HepG2 (cell line): Measurements from ENCODE around the gene TROAP. TPM values are rescaled to one million over a fixed set of nuclear protein-coding genes. Genes with fewer than 3 reads are reported as not detected.

Experiments
- ATAC-seq: fragments of 200-7000 bp; cut with Tn5 transposase; 3 replicates; pipeline ENCODE4 v1.9.1; 2020; ENCODE audit warnings: mild to moderate bottlenecking, moderate library complexity
- BruUV-seq: library from RNA; stranded (reverse); fragments of 400-500 nt; replicated peaks from 2 replicates; lab custom pipeline; 2021; lab: Mats Ljungman, UMichigan
- CTCF ChIA-PET: fragments of 300-600 bp; formaldehyde crosslinking; extraction: SDS; loops from one replicate; lab custom pipeline; 2021; ENCODE audit warnings: low total read pairs, inconsistent platforms, low intra/inter-chr PET ratio; lab: Yijun Ruan, JAX
- POLR2A ChIA-PET: fragments of 350-600 bp; sonication (Branson Sonifier 250); formaldehyde crosslinking; loops from one replicate; lab custom pipeline; 2020; ENCODE audit warnings: antibody characterized with exemption, inconsistent platforms; lab: Yijun Ruan, JAX
- DNase-seq: peaks from one replicate; pipeline ENCODE4 v3.0.0-alpha.2; 2015; ENCODE audit warnings: low spot score
- FAIRE-seq: peaks from 3 replicates; lab custom pipeline; 2011; peaks lifted over from hg19 to GRCh38; lab: Jason Lieb, UNC
- H2AFZ ChIP-seq: one replicate; pipeline ENCODE4 v1.6.1; 2011; ENCODE audit warnings: low read length, inconsistent platforms
- H3K27ac ChIP-seq: fragments of 300-600 bp; 3 replicates; pipeline ENCODE4 v1.8.0; 2011; ENCODE audit warnings: mixed run types, mild to moderate bottlenecking, mixed read lengths, low read length, inconsistent platforms; ENCODE audit not compliant: insufficient read depth; ENCODE audit errors: extremely low read length
- H3K27me3 ChIP-seq, 2 experiments: fragments of 200-600 bp in 1 of 2; 2 replicates in 1 of 2; 3 replicates in 1 of 2; pipeline versions ENCODE4 v1.6.0 to v1.8.0; 2011; ENCODE audit warnings: low read length in 2 of 2, mild to moderate bottlenecking in 2 of 2, moderate library complexity in 2 of 2, inconsistent platforms in 1 of 2; ENCODE audit not compliant: insufficient read depth in 2 of 2, control insufficient read depth in 1 of 2
- H3K36me3 ChIP-seq, 2 experiments: fragments of 200-600 bp in 1 of 2; replicated peaks in 1 of 2; 2 replicates in 1 of 2; 3 replicates in 1 of 2; pipeline versions ENCODE4 v1.5.1 to v1.8.0; 2011; ENCODE audit warnings: low read length in 2 of 2, inconsistent platforms in 1 of 2; ENCODE audit not compliant: insufficient read depth in 2 of 2, control insufficient read depth in 1 of 2
- H3K4me1 ChIP-seq: 2 replicates; pipeline ENCODE4 v1.5.1; 2012; ENCODE audit warnings: low read length, inconsistent platforms; ENCODE audit not compliant: insufficient read depth
- H3K4me2 ChIP-seq: 2 replicates; pipeline ENCODE4 v1.6.0; 2011; ENCODE audit warnings: low read depth, low read length, inconsistent platforms
- H3K4me3 ChIP-seq, 3 experiments: fragments of 200-600 bp in 1 of 3; sonication (generic), shearing (Covaris generic) in 1 of 3; replicated peaks in 1 of 3; 2 replicates each; pipeline ENCODE4 v1.5.1; 2011 to 2016; ENCODE audit warnings: low read length in 3 of 3, inconsistent platforms in 2 of 3, low read depth in 2 of 3, mild to moderate bottlenecking in 2 of 3, control low read depth in 1 of 3, mixed read lengths in 1 of 3; ENCODE audit not compliant: insufficient read depth in 1 of 3
- H3K79me2 ChIP-seq: one replicate; pipeline ENCODE4 v1.6.1; 2011; ENCODE audit warnings: low read length, inconsistent platforms; ENCODE audit not compliant: insufficient read depth
- H3K9ac ChIP-seq: 2 replicates; pipeline ENCODE4 v1.6.0; 2011; ENCODE audit warnings: mild to moderate bottlenecking, low read depth, low read length, inconsistent platforms; ENCODE audit not compliant: insufficient read depth
- H3K9me3 ChIP-seq: 2 replicates; pipeline ENCODE4 v1.5.1; 2012; ENCODE audit warnings: mild to moderate bottlenecking, low read length
- H4K20me1 ChIP-seq: 2 replicates; pipeline ENCODE4 v1.6.0; 2011; ENCODE audit warnings: inconsistent platforms, mild to moderate bottlenecking, low read length, moderate library complexity; ENCODE audit not compliant: insufficient read depth
- CEBPB ChIP-seq: IDR thresholded peaks from 2 replicates; pipeline ENCODE4 v1.6.1; 2011; ENCODE audit warnings: low read depth, low read length, improper control_type of control experiment, borderline replicate concordance
- CEBPG ChIP-seq: IDR thresholded peaks from 2 replicates; pipeline ENCODE4 v1.6.1; 2016
- GABPB1 ChIP-seq: IDR thresholded peaks from 2 replicates; pipeline ENCODE4 v1.6.1; 2016; ENCODE audit warnings: mild to moderate bottlenecking, missing genetic modification reagents, moderate library complexity, missing compliant biosample characterization
- GLMP ChIP-seq: sonication (generic); formaldehyde crosslinking; IDR thresholded peaks from 2 replicates; pipeline ENCODE4 v1.9.0; 2021; ENCODE audit warnings: missing genetic modification reagents, mild to moderate bottlenecking, borderline replicate concordance
- HIC2 ChIP-seq: sonication (generic); formaldehyde crosslinking; IDR thresholded peaks from 2 replicates; pipeline ENCODE4 v1.9.0; 2022; ENCODE audit warnings: low read depth, missing genetic modification reagents
- MYNN ChIP-seq: sonication (generic); formaldehyde crosslinking; IDR thresholded peaks from 2 replicates; pipeline ENCODE4 v1.4.0; 2020; ENCODE audit warnings: mild to moderate bottlenecking, low read depth, missing genetic modification reagents
- NCOA2 ChIP-seq: sonication (generic); formaldehyde crosslinking; IDR thresholded peaks from 2 replicates; pipeline ENCODE4 v1.8.0; 2022; ENCODE audit warnings: inconsistent platforms
- ZMAT5 ChIP-seq: sonication (generic); formaldehyde crosslinking; IDR thresholded peaks from 2 replicates; pipeline ENCODE4 v1.5.0; 2020; ENCODE audit warnings: mild to moderate bottlenecking, low read depth, missing genetic modification reagents, borderline replicate concordance
- ZNF136 ChIP-seq: sonication (generic); formaldehyde crosslinking; IDR thresholded peaks from 2 replicates; pipeline ENCODE4 v1.8.1; 2022; ENCODE audit warnings: low read depth, mild to moderate bottlenecking, moderate library complexity, missing genetic modification reagents
- ZNF274 ChIP-seq: sonication (generic); formaldehyde crosslinking; IDR thresholded peaks from 2 replicates; pipeline ENCODE4 v1.5.1; 2020; ENCODE audit warnings: mild to moderate bottlenecking, missing genetic modification reagents
- ZNF276 ChIP-seq: sonication (generic); formaldehyde crosslinking; IDR thresholded peaks from 2 replicates; pipeline ENCODE4 v1.4.0; 2020; ENCODE audit warnings: mild to moderate bottlenecking, low read depth, missing genetic modification reagents
- ZNF619 ChIP-seq: sonication (generic); formaldehyde crosslinking; IDR thresholded peaks from 2 replicates; pipeline ENCODE4 v1.4.0; 2020; ENCODE audit warnings: mild to moderate bottlenecking, missing genetic modification reagents
- ZNF746 ChIP-seq: sonication (generic); formaldehyde crosslinking; IDR thresholded peaks from 2 replicates; pipeline ENCODE4 v1.8.0; 2022; ENCODE audit warnings: mild to moderate bottlenecking, missing genetic modification reagents
- WGBS: methylation state at CpG from one replicate; pipeline ENCODE4 v1.1.6; 2017; ENCODE audit warnings: low lambda C conversion rate; 5-methylcytosine and 5-hydroxymethylcytosine counted together
- in situ Hi-C: cut with HindIII; loops from 2 replicates; pipeline ENCODE4 v1.10.0; 2017; ENCODE audit warnings: low pct_unique_long_range_greater_than_20kb; ENCODE audit not compliant: extremely low pct_ligation_motif_present
- intact Hi-C: fragments of 100-400 bp; cut with micrococcal nuclease; formaldehyde crosslinking; loops from one replicate; pipeline ENCODE4 v1.10.0; 2022; ENCODE audit not compliant: unreplicated experiment
- polyA plus RNA-seq, 8 experiments: library from polyadenylated mRNA; depleted of rRNA in 3 of 8; stranded (reverse) in 7 of 8; unstranded in 1 of 8; fragments of >200 nt; fragmentation: Illumina TruSeq in 4 of 8; extraction: Trizol in 4 of 8; gene quantifications; 2 replicates each; pipeline versions ENCODE4 v1.2.1 to v1.2.3, GENCODE V29; 2011 to 2016; ENCODE audit warnings: low read depth in 4 of 8, missing spikeins in 1 of 8, mixed read lengths in 1 of 8; ENCODE audit not compliant: insufficient read depth in 1 of 8
- total RNA-seq, 5 experiments: library from RNA; depleted of rRNA; stranded (reverse); fragments of >200 nt; fragmentation: Illumina TruSeq; extraction: Trizol; gene quantifications; 2 replicates each; pipeline ENCODE4 v1.2.3, GENCODE V29; 2016; ENCODE audit warnings: low read depth in 1 of 5

TROAP gene
- total and polyA plus RNA-seq, 2 of the 13 experiments (the other 11 are each of a cell fraction or from before 2014, with no cell fraction given): 22.5 to 30.9 TPM

- H2AFZ ChIP-seq: no peak overlapping the region
- intact Hi-C loops: loop anchor here (10.0 kb wide), 1 partner anchor 60 kb away; no protein-coding TSS in a partner anchor
- H3K4me2 ChIP-seq: no peak overlapping the region
- peaks cover under 1% of the 10 kb centered on the region; the same call in 1 of the 2 replicates for H4K20me1 ChIP-seq
- no peaks in the 10 kb centered on the region; a peak in 1 of 5 replicates for H3K27me3 ChIP-seq
- FAIRE-seq (no peak), ATAC-seq (no peak), DNase-seq (no peak)
- peak; percentile 42; the same call in 1 of the 2 replicates for TF ChIP-seq CEBPG (CRISPR knock-in tag)
- TF ChIP-seq CEBPB: peak; percentile 69; the same call in 1 of the 2 replicates
- TF ChIP-seq GABPB1 (CRISPR knock-in tag): no peak
- ChIA-PET CTCF (no interaction called here), POLR2A (no interaction called here)
- H3K79me2 ChIP-seq: peaks cover 24% of the 10 kb centered on the region
- in situ Hi-C loops: loop anchor here (5.0 kb wide), 1 partner anchor 132 kb away; no protein-coding TSS in a partner anchor
- 50% methylated on average over 1 of the region's 1 CpG for WGBS
- no peak overlapping the region for H3K4me3 ChIP-seq
- H3K4me1 ChIP-seq: peaks cover 38% of the 10 kb centered on the region
- no TSS peak for BruUV-seq
- no peaks in the 10 kb centered on the region for H3K36me3 ChIP-seq
- no peak overlapping the region for H3K27ac ChIP-seq
- H3K9me3 ChIP-seq: no peaks in the 10 kb centered on the region
- no peak overlapping the region for H3K9ac ChIP-seq
Measured at GRCh38 chr12:49364989-49365388, 41.9 kb downstream of the TROAP start.

- no peak for FAIRE-seq
- ATAC-seq: no peak
- H3K4me2 ChIP-seq: peak overlapping the region; percentile 79; the same call in 1 of the 2 replicates
- no peaks in the 10 kb centered on the region; a peak in 1 of 5 replicates for H3K36me3 ChIP-seq
- 42% methylated on average over 5 of the region's 5 CpGs for WGBS
- H4K20me1 ChIP-seq: peaks cover 3% of the 10 kb centered on the region; the same call in 1 of the 2 replicates
- no peaks in the 10 kb centered on the region; a peak in 1 of 5 replicates for H3K27me3 ChIP-seq
- H3K27ac ChIP-seq: no peak overlapping the region
- intact Hi-C loops: loop anchor here (10.0 kb wide), 1 partner anchor 59 kb away; no protein-coding TSS in a partner anchor
- no TSS peak for BruUV-seq
- no peaks in the 10 kb centered on the region for H3K9me3 ChIP-seq
- ChIA-PET CTCF (no interaction called here), POLR2A (interaction anchor here (2.2 kb wide), 1 partner anchor 18 kb away, joined by 41 read pairs; the partner anchor contains the start of gene DNAJC22)
- H2AFZ ChIP-seq: no peak overlapping the region
- peaks cover 30% of the 10 kb centered on the region for H3K79me2 ChIP-seq
- H3K9ac ChIP-seq: no peak overlapping the region
- peaks cover 43% of the 10 kb centered on the region for H3K4me1 ChIP-seq
- in situ Hi-C loops: loop anchor here (5.0 kb wide), 1 partner anchor 132 kb away; no protein-coding TSS in a partner anchor
- peak overlapping the region in 1 of 3 experiments; percentile 83; a peak in 2 of 6 replicates for H3K4me3 ChIP-seq
- no peak for DNase-seq
- TF ChIP-seq ZNF136 (CRISPR knock-in tag) (no peak), ZNF276 (no peak), ZNF274 (no peak), HIC2 (no peak), ZNF746 (no peak), MYNN (CRISPR knock-in tag) (no peak), ZMAT5 (CRISPR knock-in tag) (no peak), NCOA2 (CRISPR knock-in tag) (no peak), GLMP (CRISPR knock-in tag) (no peak), ZNF619 (CRISPR knock-in tag) (no peak)
Measured at GRCh38 chr12:49365542-49365941, 42.5 kb downstream of the TROAP start.
